ENCODE data around the gene ERGIC1. TPM values are rescaled to one million over a fixed set of nuclear protein-coding genes. Genes with fewer than 3 reads are reported as not detected.
"Not testable (repeated sequence)": the region's sequence is repeated elsewhere in the genome, so short reads cannot be mapped to it uniquely, and the experiment has no call there.

ERGIC1 gene
- total RNA-seq, 1 donor from 2014 or later = 158 TPM

DNA sequence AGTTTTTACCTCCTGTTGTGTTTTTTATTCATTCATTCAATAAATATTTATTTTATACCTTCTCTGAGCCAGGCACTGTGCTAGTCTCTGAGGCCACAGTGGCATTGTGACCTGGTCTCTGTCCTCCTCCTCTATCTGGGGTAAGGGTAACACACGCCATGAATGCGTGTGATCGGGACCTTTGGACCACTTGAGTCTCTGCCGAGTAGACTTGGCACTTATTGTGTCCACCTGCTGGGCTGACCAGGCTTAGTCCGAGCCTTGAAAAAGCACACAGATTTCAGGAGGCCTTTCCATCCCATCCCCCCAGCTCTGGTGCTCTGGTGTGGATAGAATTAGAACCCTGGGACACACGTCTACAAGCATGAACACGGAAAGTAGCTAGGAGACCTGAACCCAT, 58.7 kb downstream of the ERGIC1 start:
- Mint-ChIP-seq H3K9me3 (ENCODE audit: low read depth) (no peaks in the 10 kb centered on the region), H3K36me3 (ENCODE audit: insufficient read depth) (peaks cover 25% of the 10 kb centered on the region), H3K4me1 (ENCODE audit: low read depth) (peaks cover 11% of the 10 kb centered on the region), H3K27me3 (peaks cover 4% of the 10 kb centered on the region), H3K4me3 (ENCODE audit: low read depth) (no peak overlapping the region), H3K27ac (no peak overlapping the region)
- TF ChIP-seq, protein P1, sequence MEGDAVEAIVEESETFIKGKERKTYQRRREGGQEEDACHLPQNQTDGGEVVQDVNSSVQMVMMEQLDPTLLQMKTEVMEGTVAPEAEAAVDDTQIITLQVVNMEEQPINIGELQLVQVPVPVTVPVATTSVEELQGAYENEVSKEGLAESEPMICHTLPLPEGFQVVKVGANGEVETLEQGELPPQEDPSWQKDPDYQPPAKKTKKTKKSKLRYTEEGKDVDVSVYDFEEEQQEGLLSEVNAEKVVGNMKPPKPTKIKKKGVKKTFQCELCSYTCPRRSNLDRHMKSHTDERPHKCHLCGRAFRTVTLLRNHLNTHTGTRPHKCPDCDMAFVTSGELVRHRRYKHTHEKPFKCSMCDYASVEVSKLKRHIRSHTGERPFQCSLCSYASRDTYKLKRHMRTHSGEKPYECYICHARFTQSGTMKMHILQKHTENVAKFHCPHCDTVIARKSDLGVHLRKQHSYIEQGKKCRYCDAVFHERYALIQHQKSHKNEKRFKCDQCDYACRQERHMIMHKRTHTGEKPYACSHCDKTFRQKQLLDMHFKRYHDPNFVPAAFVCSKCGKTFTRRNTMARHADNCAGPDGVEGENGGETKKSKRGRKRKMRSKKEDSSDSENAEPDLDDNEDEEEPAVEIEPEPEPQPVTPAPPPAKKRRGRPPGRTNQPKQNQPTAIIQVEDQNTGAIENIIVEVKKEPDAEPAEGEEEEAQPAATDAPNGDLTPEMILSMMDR (IDR thresholded peaks at IDR 0.05; ENCODE audit: unreplicated experiment) = no peak
- DNase-seq (ENCODE audit: low spot score, unreplicated experiment) = no peak

- Mint-ChIP-seq H3K27ac (peak overlapping the region; percentile 49), H3K4me1 (ENCODE audit: low read depth) (peaks cover 11% of the 10 kb centered on the region), H3K36me3 (ENCODE audit: insufficient read depth) (peaks cover 25% of the 10 kb centered on the region), H3K4me3 (ENCODE audit: low read depth) (no peak overlapping the region), H3K27me3 (peaks cover 4% of the 10 kb centered on the region), H3K9me3 (ENCODE audit: low read depth) (no peaks in the 10 kb centered on the region)
- TF ChIP-seq, protein P1 (IDR thresholded peaks at IDR 0.05; ENCODE audit: unreplicated experiment) = no peak
- no peak for DNase-seq (ENCODE audit: low spot score, unreplicated experiment)
Measured at GRCh38 chr5:172894767-172895388, 60.8 kb downstream of the ERGIC1 start.

GRCh38 chr5:172895549-172895948, 61.5 kb downstream of the ERGIC1 start:
- peaks cover 11% of the 10 kb centered on the region for H3K4me1 Mint-ChIP-seq (ENCODE audit: low read depth)
- H3K9me3 Mint-ChIP-seq (ENCODE audit: low read depth) = no peaks in the 10 kb centered on the region
- H3K27ac Mint-ChIP-seq = peak overlapping the region; percentile 50
- H3K36me3 Mint-ChIP-seq (ENCODE audit: insufficient read depth) = peaks cover 24% of the 10 kb centered on the region
- no peak for DNase-seq (ENCODE audit: low spot score, unreplicated experiment)
- H3K27me3 Mint-ChIP-seq = peaks cover 4% of the 10 kb centered on the region
- no peak overlapping the region for H3K4me3 Mint-ChIP-seq (ENCODE audit: low read depth)
- TF ChIP-seq, protein P1 (IDR thresholded peaks at IDR 0.05; ENCODE audit: unreplicated experiment) = no peak

GRCh38 chr5:172896465-172896864, 62.4 kb downstream of the ERGIC1 start:
- Mint-ChIP-seq H3K4me1 (ENCODE audit: low read depth) (peaks cover 16% of the 10 kb centered on the region), H3K27me3 (peaks cover 4% of the 10 kb centered on the region), H3K4me3 (ENCODE audit: low read depth) (no peak overlapping the region), H3K36me3 (ENCODE audit: insufficient read depth) (peaks cover 26% of the 10 kb centered on the region), H3K9me3 (ENCODE audit: low read depth) (no peaks in the 10 kb centered on the region), H3K27ac (no peak overlapping the region)
- TF ChIP-seq, protein P1 (IDR thresholded peaks at IDR 0.05; ENCODE audit: unreplicated experiment) = no peak
- DNase-seq (ENCODE audit: low spot score, unreplicated experiment) = no peak

DNA sequence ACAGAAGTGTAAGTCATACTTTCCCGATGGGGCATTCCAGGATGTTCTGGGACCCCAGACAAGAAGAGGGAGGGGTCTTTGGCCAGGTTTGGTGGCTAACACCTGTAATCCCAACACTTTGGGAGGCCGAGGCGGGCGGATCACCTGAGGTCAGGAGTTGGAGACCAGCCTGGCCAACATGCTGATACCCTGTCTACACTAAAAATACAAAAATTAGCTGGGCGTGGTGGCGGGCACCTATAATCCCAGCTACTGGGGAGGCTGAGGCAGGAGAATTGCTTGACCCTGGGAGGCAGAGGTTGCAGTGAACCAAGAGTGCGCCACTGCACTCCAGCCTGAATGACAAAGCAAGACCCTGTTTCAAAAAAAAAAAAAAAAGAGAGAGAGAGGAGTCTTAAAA, 63.0 kb downstream of the ERGIC1 start:
- not testable (repeated sequence) for H3K27me3 Mint-ChIP-seq; H3K9me3 Mint-ChIP-seq (ENCODE audit: low read depth); H3K4me3 Mint-ChIP-seq (ENCODE audit: low read depth); DNase-seq (ENCODE audit: low spot score, unreplicated experiment)
- Mint-ChIP-seq H3K4me1 (ENCODE audit: low read depth) (peaks cover 20% of the 10 kb centered on the region), H3K36me3 (ENCODE audit: insufficient read depth) (peaks cover 23% of the 10 kb centered on the region), H3K27ac (peak overlapping the region; percentile 49)
